GM18907 (cell line): Measurements from ENCODE around the gene BRIP1.

Experiments
- ATAC-seq: cut with Tn5 transposase; IDR thresholded peaks from one replicate; pipeline ENCODE4 v1.9.1; 2021; ENCODE audit warnings: mild to moderate bottlenecking, moderate library complexity; ENCODE audit not compliant: unreplicated experiment

Gene BRIP1

GRCh38 chr17:61642768-61643167 lies 220.6 kb downstream of the BRIP1 start:
- no peak for ATAC-seq

GRCh38 chr17:61641715-61642114 lies 221.6 kb downstream of the BRIP1 start:
- ATAC-seq, result no peak

- no peak for ATAC-seq
These were observed 222.2 kb downstream of the BRIP1 start for GRCh38 chr17:61641084-61641483.

- ATAC-seq, result no peak
These were observed 223.5 kb downstream of the BRIP1 start for GRCh38 chr17:61639818-61640217.

GRCh38 chr17:61638087-61638486 lies 225.2 kb downstream of the BRIP1 start:
- no peak for ATAC-seq

GRCh38 chr17:61635913-61636432 lies 227.4 kb downstream of the BRIP1 start:
- no peak for ATAC-seq

GRCh38 chr17:61634942-61635538 lies 228.3 kb downstream of the BRIP1 start:
- ATAC-seq, result no peak

- ATAC-seq, result no peak
These were observed 229.3 kb downstream of the BRIP1 start for GRCh38 chr17:61634011-61634539.

GRCh38 chr17:61632826-61633225 lies 230.5 kb downstream of the BRIP1 start:
- no peak for ATAC-seq

- ATAC-seq, result no peak
These were observed 231.5 kb downstream of the BRIP1 start for GRCh38 chr17:61631800-61632199.
